GM23338 (cell line): ENCODE results near the gene TRAK1.

Source experiments
- EZH2 ChIP-seq: fragments of 200-600 bp; sonication (generic); IDR thresholded peaks from one replicate; pipeline ENCODE4 v1.8.0; 2017; ENCODE audit warnings: antibody characterized with exemption, mild to moderate bottlenecking, low read depth; ENCODE audit not compliant: unreplicated experiment
- EZH2phosphoT487 ChIP-seq: fragments of 200-600 bp; sonication (generic); IDR thresholded peaks from one replicate; pipeline ENCODE4 v1.8.1; 2018; ENCODE audit warnings: antibody characterized with exemption; ENCODE audit not compliant: unreplicated experiment
- POLR2AphosphoS5 ChIP-seq: IDR thresholded peaks from 2 replicates; pipeline ENCODE4 v1.6.1; 2016; ENCODE audit warnings: antibody characterized with exemption, low read depth
- STAT1 ChIP-seq: IDR thresholded peaks from one replicate; pipeline ENCODE4 v1.6.1; 2016; ENCODE audit warnings: antibody characterized with exemption; ENCODE audit not compliant: unreplicated experiment
- TF ChIP-seq, protein P1 (sequence below), 2 experiments: fragments of 200-600 bp in 1 of 2; sonication (generic) in 1 of 2; conservative IDR thresholded peaks; 2 replicates each; pipeline versions ENCODE4 v1.5.1 to v1.6.1; 2016 to 2017; ENCODE audit warnings: antibody characterized with exemption in 2 of 2, low read depth in 2 of 2, mild to moderate bottlenecking in 2 of 2, moderate library complexity in 1 of 2

DNA sequence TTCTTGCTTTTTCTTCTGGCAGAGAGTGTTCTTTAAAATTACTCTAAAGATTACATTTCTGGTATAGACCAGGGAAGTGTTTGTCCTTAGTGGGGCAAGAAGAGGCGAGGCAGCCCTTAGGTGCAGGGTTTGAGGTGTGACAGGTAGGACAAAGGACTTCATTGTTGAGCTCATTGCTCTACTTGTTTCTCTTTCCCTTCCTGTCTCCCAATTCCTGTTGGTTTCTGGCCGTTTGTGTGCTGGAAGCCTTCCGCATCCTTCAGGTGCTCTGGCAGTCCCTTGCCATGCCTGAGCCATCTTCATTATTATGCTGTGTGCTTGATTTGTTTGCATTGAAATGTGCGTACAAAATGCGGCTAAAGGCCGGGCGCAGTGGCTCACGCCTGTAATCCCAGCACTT is 89.7 kb downstream of the TRAK1 start:
- no peak for TF ChIP-seq EZH2
- TF ChIP-seq POLR2AphosphoS5 = no peak
- TF ChIP-seq, protein P1, sequence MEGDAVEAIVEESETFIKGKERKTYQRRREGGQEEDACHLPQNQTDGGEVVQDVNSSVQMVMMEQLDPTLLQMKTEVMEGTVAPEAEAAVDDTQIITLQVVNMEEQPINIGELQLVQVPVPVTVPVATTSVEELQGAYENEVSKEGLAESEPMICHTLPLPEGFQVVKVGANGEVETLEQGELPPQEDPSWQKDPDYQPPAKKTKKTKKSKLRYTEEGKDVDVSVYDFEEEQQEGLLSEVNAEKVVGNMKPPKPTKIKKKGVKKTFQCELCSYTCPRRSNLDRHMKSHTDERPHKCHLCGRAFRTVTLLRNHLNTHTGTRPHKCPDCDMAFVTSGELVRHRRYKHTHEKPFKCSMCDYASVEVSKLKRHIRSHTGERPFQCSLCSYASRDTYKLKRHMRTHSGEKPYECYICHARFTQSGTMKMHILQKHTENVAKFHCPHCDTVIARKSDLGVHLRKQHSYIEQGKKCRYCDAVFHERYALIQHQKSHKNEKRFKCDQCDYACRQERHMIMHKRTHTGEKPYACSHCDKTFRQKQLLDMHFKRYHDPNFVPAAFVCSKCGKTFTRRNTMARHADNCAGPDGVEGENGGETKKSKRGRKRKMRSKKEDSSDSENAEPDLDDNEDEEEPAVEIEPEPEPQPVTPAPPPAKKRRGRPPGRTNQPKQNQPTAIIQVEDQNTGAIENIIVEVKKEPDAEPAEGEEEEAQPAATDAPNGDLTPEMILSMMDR (conservative IDR thresholded peaks at IDR 0.05; ENCODE audit: low read depth in 2 of 2) = no peak
- no peak for TF ChIP-seq STAT1
- no peak for TF ChIP-seq EZH2phosphoT487
